ENCODE measurements around the gene CDK14.

CDK14 gene

DNA sequence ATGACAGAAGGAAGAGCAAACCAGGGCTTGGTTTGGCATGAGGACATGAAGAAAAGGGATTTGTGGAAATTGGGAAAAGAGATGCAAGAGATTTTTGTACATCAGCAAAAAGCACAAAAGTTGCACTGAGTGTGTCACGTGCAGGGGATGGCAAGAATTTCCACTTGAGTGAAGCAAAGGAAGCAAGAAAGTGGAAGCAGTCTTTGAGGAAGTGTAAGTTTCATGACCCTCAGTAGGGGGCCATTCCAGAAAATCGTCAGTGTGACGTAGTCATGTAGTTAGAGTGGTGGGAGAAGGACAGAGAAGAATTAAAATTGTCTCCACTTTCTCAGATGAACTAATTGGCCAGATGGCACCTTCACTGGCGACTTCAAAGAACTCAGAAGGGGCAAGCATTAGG is 544.9 kb downstream of the CDK14 start:
- peak; percentile 37 to 70 for DNase-seq
- H3K27me3 ChIP-seq = no peaks in the 10 kb centered on the region
- TF ChIP-seq, protein P1, sequence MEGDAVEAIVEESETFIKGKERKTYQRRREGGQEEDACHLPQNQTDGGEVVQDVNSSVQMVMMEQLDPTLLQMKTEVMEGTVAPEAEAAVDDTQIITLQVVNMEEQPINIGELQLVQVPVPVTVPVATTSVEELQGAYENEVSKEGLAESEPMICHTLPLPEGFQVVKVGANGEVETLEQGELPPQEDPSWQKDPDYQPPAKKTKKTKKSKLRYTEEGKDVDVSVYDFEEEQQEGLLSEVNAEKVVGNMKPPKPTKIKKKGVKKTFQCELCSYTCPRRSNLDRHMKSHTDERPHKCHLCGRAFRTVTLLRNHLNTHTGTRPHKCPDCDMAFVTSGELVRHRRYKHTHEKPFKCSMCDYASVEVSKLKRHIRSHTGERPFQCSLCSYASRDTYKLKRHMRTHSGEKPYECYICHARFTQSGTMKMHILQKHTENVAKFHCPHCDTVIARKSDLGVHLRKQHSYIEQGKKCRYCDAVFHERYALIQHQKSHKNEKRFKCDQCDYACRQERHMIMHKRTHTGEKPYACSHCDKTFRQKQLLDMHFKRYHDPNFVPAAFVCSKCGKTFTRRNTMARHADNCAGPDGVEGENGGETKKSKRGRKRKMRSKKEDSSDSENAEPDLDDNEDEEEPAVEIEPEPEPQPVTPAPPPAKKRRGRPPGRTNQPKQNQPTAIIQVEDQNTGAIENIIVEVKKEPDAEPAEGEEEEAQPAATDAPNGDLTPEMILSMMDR (IDR thresholded peaks at IDR 0.05) = no peak
- no peaks in the 10 kb centered on the region for H3K36me3 ChIP-seq
- intact Hi-C loops (cut with DNase I; ENCODE audit: low total_unique reads) = no loop called here
- no peak overlapping the region for H3K27ac ChIP-seq
- H3K9me3 ChIP-seq = no peaks in the 10 kb centered on the region
- H3K4me1 ChIP-seq = no peaks in the 10 kb centered on the region
- no peak overlapping the region for H3K4me3 ChIP-seq

DNA sequence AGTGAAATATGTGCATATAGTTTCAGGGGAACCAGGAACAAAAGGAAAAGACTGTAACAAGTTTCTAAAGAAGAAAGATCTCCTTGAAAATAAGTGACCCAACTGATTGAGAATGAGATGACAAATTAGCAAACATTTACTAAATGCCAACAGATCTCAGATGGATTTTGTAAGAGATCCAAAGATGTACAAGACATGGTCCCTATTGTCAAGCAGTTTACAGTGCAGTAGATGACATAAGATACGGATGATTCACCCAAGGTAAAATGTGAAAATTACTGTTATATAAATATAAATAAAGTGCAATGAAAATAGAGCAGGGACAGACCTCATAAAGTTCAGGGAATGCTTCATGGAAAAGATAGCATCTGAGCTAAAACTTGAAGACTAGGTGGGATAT is 546.6 kb downstream of the CDK14 start:
- TF ChIP-seq, protein P1 (IDR thresholded peaks at IDR 0.05) = no peak
- intact Hi-C loops (cut with DNase I; ENCODE audit: low total_unique reads) = no loop called here
- H3K36me3 ChIP-seq = no peaks in the 10 kb centered on the region

DNA sequence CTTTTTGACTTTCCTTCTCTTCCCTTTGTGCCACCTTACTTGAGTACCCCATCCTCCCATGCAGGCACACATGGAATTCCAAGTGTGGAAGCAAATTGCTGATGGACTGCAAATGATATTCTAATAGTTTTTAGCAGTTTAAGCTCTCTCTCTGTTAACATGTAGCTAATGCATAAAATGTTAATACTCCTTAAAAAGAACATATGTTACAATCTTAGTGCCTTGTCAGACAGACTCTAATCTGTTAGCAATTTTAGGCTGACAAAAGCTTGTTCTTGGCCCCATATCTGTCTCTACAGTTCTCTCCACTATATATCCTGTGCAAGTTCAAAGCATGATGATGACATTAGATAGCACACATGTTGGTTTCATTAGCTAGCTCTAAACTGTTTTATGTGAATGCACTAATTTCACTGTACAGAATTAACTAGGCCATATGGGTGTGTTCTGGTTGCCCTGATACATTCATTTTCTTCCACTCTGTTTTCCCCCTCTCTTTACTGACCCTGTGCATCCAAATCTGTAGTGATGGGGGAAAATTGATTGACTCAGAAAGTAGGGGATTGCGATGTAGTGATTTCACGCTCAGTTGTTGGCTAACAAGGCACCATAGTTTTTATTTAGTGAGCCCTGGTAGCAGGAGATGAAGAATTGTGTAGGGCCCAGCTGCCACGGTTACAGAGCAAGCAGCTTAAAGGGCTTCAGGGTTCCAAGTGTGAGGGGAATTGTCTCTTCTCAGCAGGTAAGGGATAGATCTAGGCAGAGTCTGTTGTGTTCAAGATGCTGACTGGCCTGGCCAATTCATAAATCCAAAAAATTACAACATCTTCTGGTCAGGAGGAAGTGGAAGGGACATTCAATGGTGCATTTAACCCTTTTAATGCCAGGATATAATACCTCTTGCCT is 553.5 kb downstream of the CDK14 start:
- H3K36me3 ChIP-seq = no peaks in the 10 kb centered on the region
- TF ChIP-seq, protein P1 (IDR thresholded peaks at IDR 0.05) = no peak
- intact Hi-C loops (cut with DNase I; ENCODE audit: low total_unique reads) = no loop called here
- H3K27me3 ChIP-seq = no peaks in the 10 kb centered on the region
- no peak overlapping the region for H3K27ac ChIP-seq
- no peaks in the 10 kb centered on the region for H3K9me3 ChIP-seq
- H3K4me1 ChIP-seq = no peaks in the 10 kb centered on the region
- DNase-seq = no peak
- H3K4me3 ChIP-seq = no peak overlapping the region

More for the DNA sequence above, 546.6 kb downstream of the CDK14 start:
- Histone ChIP-seq H3K27me3 (no peaks in the 10 kb centered on the region), H3K4me1 (no peaks in the 10 kb centered on the region), H3K4me3 (no peak overlapping the region), H3K27ac (no peak overlapping the region), H3K9me3 (no peaks in the 10 kb centered on the region)
- DNase-seq = no peak

DNA sequence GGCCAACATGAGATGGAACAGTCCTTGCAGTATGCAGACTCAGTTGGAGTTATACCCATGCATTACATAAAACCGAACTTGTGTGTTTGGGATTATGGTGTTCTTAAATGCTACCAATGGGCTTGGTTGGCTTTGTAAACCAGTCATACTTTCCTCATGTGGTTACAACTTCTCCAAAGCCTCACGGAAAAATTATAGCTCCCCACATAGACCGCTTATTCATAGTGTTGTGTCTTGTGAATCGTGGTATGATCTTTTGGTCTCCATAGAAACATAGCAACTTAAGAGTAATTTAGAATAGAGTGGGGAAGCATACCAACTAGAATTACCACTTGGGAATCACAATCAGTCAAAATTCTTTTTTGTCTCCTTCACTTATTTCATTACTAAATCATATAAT is 555.8 kb downstream of the CDK14 start:
- TF ChIP-seq, protein P1 (IDR thresholded peaks at IDR 0.05) = no peak
- Histone ChIP-seq H3K4me1 (no peaks in the 10 kb centered on the region), H3K9me3 (no peaks in the 10 kb centered on the region), H3K27me3 (no peaks in the 10 kb centered on the region), H3K36me3 (no peaks in the 10 kb centered on the region), H3K4me3 (no peak overlapping the region), H3K27ac (no peak overlapping the region)
- intact Hi-C loops (cut with DNase I; ENCODE audit: low total_unique reads) = no loop called here
- no peak for DNase-seq

DNA sequence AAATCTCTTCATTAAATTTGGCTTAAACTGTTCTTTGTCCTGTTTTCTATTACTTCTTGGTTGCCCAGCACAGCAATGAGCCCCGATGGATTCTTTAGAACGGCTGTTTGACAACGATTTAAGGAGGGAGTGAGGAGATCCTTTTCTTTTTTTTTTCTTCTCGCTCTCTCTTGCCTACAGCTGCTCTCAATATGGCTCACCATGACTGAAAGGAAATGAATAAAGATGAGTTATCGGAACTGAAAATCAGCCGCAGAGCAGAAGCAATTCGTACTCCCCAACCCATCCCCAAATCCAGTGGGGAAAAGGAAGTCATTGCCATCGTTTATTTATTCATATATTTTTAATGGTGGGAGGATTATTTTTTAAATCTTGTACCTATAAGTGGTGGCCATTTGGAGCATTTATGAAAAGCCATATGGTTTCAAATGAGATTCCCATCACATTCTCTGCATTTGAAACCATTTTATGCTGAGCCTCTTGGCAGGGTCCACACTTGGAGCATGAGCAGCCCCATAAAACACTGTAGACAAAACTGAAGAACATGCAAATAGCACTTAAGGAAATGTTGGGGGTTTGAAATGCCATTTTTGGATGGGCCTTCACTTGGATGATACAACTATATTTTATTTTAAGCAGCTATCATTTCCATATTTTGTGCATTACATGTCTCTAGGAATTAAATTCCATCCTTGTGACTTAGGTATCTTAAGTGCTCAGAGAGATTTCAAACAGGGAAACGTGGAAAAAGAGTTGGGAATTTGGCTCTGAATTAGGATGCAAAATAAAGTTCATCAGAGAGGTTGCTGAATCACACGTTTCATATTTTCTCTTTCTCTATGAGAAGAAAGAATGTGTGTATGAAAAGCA is 560.4 kb downstream of the CDK14 start:
- H3K9me3 ChIP-seq = no peaks in the 10 kb centered on the region
- TF ChIP-seq, protein P1 (IDR thresholded peaks at IDR 0.05) = no peak
- H3K4me1 ChIP-seq = peaks cover 0 to 8% (median 0%) of the 10 kb centered on the region in 4 donors
- H3K36me3 ChIP-seq = no peaks in the 10 kb centered on the region
- intact Hi-C loops (cut with DNase I; ENCODE audit: low total_unique reads) = no loop called here
- no peak for DNase-seq
- H3K4me3 ChIP-seq = no peak overlapping the region
- H3K27me3 ChIP-seq = no peaks in the 10 kb centered on the region
- no peak overlapping the region for H3K27ac ChIP-seq

Data from tibial artery (tissue), 4 donors.